ENCODE measurements around the gene SYT10.
"Not testable (repeated sequence)": the region's sequence is repeated elsewhere in the genome, so short reads cannot be mapped to it uniquely, and the experiment has no call there.

Gene SYT10

GRCh38 chr12:33349791-33350190 lies 89.8 kb downstream of the SYT10 start:
- DNase-seq (ENCODE audit: low spot score) = no peak

DNA sequence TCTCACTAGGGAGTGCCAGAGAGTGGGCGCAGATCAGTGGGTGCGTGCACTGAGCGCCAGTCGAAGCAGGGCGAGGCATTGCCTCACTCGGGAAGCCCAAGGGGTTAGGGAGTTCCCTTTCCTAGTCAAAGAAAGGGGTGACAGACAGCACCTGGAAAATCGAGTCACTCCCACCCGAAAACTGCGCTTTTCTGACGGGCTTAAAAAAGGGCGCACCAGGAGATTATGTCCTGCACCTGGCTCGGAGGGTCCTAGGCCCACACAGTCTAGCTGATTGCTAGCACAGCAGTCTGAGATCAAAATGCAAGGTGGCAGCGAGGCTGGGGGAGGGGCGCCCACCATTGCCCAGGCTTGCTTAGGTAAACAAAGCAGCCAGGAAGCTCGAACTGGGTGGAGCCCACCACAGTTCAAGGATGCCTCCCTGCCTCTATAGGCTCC lies 107.6 kb downstream of the SYT10 start:
- DNase-seq (ENCODE audit: low spot score) = not testable (repeated sequence)

GRCh38 chr12:33330940-33331339 lies 108.7 kb downstream of the SYT10 start:
- DNase-seq (ENCODE audit: low spot score) = no peak

All from Ammon's horn (tissue), 1 donor.